ENCODE measurements around the gene RING1.
"Not testable (repeated sequence)": the region's sequence is repeated elsewhere in the genome, so short reads cannot be mapped to it uniquely, and the experiment has no call there.

Gene RING1

GRCh38 chr6:33206027-33206863 is 2.1 kb upstream of the RING1 start:
- no peak for DNase-seq (ENCODE audit: low read depth)

DNA sequence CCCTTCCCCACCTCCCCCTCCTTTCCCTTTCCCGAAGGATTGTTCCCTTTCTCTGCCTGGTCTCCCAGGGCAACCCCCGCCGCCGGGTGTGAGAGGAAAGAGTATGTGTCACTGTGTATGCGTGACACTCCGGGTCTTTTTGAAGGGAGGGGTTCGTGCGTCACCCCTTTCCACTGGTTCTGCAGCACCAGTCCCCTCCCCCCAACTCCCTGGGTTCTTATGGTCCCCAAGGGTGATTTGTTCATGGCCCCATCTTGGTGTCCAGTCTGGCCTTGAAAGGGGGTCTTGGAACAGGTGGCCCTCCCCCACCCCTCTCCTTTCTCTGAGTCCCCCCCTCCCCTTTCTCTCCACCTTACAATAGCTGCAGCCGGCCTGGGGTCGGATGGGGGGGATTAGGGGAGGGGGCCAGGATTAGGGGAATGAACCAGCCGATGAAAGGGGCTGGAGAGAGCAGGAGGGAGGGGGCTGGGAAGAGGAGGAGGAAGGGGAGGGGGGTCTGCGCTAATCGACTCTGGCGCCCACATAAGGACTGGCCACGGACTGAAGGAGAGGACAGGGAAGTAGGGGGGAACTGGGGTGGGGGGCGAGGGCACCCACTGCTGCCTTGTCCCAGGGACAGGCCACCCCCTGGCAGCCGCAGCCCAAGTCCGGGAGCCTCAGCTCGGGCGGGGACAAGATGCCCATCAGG is 1.3 kb upstream of the RING1 start:
- no peak for DNase-seq (ENCODE audit: low read depth)

- peak; percentile 36 for DNase-seq (ENCODE audit: low read depth)
Measured at GRCh38 chr6:33207552-33208090, 679 bp upstream of the RING1 start.

- DNase-seq (ENCODE audit: low read depth) = no peak
Measured at GRCh38 chr6:33209856-33210255, 1.6 kb downstream of the RING1 start.

- DNase-seq (ENCODE audit: low read depth) = no peak
Measured at GRCh38 chr6:33211136-33211535, 2.8 kb downstream of the RING1 start.

DNA sequence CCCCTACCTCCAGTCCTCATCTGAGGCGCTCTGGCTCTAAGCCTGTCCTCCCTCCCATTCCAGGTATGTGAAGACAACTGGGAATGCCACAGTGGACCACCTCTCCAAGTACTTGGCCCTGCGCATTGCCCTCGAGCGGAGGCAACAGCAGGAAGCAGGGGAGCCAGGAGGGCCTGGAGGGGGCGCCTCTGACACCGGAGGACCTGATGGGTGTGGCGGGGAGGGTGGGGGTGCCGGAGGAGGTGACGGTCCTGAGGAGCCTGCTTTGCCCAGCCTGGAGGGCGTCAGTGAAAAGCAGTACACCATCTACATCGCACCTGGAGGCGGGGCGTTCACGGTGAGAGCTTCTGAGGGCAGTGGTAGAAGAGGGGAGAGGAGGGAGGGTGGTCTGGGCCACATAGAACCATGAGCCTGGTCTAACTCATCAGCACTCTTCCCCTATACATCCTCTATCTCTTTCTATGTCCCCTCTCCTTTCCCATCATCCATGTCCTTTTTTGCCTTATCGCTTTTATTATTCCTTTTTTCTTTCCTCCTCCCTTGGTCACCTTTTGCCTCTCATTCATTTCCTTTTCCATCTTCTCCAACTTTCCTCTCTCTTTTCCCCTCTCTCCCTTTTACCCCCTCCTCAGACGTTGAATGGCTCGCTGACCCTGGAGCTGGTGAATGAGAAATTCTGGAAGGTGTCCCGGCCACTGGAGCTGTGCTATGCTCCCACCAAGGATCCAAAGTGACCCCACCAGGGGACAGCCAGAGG is 3.5 kb downstream of the RING1 start:
- DNase-seq (ENCODE audit: low read depth) = no peak

- no peak for DNase-seq (ENCODE audit: low read depth)
Measured at GRCh38 chr6:33212857-33213165, 4.5 kb downstream of the RING1 start.

DNA sequence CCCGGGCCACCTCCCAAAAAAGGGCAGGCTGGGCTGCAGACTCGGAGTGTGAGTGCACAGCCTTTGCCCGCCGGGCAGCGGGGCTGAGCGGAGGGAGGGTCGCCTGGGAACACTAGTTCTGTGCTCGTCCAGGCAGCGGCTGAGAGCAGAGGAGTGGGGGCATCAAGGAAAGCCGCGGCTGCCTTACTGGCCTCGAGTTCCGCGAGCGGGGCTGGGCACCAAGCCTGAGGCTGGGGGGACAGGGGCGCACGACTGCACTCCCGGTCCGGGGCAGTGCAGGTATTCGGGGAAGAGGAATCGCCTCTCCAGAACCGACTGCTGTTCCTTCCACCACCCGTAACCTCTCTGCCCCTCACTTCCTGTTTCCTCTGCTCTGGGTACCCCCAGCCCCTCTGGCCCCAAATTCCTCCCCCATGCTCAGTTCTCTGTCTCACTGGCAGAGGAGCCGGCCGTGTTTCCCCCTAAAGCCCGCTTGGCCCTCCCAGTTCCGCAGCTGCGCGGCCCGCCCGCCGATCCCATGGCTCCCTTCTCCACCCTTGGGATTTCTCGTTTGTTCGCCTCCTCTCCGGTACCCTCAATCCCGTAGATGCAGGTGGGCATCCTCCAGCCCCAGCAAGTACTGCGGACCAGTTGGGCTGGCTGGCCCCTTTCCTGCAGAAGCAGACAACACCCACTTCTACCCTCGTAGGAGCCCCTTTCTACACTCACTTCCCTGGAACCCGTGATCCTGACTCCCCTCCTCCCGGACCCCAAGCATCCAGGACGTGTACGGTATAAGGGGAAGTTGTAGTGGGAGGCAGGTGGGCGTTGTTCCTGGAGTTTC is 5.1 kb downstream of the RING1 start:
- no peak for DNase-seq (ENCODE audit: low read depth)

- no peak for DNase-seq (ENCODE audit: low read depth)
Measured at GRCh38 chr6:33213989-33214335, 5.7 kb downstream of the RING1 start.

- no peak for DNase-seq (ENCODE audit: low read depth)
Measured at GRCh38 chr6:33215271-33216116, 7.2 kb downstream of the RING1 start.

GRCh38 chr6:33216117-33216649 is 7.9 kb downstream of the RING1 start:
- no peak for DNase-seq (ENCODE audit: low read depth)

GRCh38 chr6:33217246-33217645 is 8.9 kb downstream of the RING1 start:
- DNase-seq (ENCODE audit: low read depth) = no peak

- DNase-seq (ENCODE audit: low read depth) = no peak
Measured at GRCh38 chr6:33217681-33218080, 9.4 kb downstream of the RING1 start.

DNA sequence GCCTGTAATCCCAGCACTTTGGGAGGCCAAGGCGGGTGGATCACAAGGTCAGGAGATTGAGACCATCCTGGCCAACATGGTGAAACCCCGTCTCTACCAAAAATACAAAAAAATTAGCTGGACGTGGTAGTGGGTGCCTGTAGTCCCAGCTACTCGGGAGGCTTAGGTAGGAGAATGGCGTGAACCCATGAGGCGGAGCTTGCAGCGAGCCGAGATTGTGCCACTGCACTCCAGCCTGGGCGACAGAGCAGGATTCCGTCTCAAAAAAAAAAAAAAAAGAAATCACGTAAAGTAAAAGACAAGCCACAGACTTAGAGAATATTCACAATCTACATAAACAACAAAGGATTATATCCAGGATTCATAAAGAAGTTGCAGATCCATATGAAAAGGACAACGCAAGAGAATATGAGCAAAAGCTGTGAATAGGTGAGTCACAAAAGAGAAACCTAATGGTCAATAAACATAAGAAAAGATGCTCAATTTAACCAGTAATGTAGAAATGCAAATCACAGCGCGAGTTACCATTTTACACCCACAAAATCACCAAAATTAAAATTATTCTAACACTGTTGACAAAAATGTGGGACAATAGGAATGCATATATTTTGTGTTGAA is 18.3 kb downstream of the RING1 start:
- DNase-seq (ENCODE audit: low read depth) = not testable (repeated sequence)

DNA sequence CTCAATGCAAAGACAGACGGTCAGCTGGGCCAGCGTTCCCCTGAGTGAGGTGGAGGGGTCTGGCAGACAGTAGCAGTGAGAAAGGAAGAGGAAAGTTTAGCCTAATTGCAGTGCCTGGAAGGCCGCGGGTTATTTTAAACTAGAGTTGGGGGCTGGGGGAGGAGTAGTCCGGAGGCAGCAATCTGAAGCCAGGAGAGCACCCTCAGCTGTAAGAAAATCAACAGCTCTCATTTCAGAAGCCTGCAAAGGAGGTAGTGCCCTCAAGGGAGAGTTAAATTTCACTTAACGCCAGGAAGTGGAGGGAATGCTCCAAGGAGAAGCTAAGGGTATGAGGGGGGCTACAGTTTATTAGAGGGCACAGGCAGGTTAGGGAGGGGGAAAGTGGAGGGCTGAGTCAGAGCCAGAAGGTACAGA is 26.9 kb downstream of the RING1 start:
- DNase-seq (ENCODE audit: low read depth) = no peak

- no peak for DNase-seq (ENCODE audit: low read depth)
Measured at GRCh38 chr6:33236328-33236727, 28.0 kb downstream of the RING1 start.

- no peak for DNase-seq (ENCODE audit: low read depth)
Measured at GRCh38 chr6:33236852-33237251, 28.6 kb downstream of the RING1 start.

GRCh38 chr6:33237741-33238140 is 29.4 kb downstream of the RING1 start:
- no peak for DNase-seq (ENCODE audit: low read depth)

DNA sequence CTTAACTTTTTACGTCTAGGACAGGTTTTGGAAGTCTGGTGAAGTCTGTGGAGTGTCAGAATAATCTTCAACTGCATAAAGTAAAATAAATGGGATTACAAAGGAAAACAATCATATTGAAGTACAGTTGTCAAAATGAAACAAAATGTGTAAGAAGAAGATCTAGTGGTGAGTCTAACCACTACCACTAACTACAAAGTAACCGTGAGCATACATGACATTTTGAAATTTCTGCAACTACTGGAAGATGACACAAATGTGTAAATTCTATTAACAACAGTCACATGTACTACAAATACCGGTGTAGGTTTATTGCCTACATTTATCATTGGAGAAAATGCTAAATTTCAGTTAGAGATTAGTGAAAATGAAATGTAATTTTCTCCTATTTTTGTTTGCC is 33.7 kb downstream of the RING1 start:
- no peak for DNase-seq (ENCODE audit: low read depth)

- no peak for DNase-seq (ENCODE audit: low read depth)
Measured at GRCh38 chr6:33243476-33243875, 35.2 kb downstream of the RING1 start.
